H1 (cell line): Measurements from ENCODE around the gene DSG4. TPM values are rescaled to one million over a fixed set of nuclear protein-coding genes. Genes with fewer than 3 reads are reported as not detected.

ENCODE experiments used
- CBX8 ChIP-seq: fragments of 300-800, 300-1000 bp; sonication (generic); IDR thresholded peaks from 2 replicates; pipeline ENCODE4 v1.7.1; 2016; ENCODE audit warnings: low read depth, low read length, borderline replicate concordance
- CHD1 ChIP-seq: IDR thresholded peaks from 2 replicates; pipeline ENCODE4 v1.6.1; 2012; ENCODE audit warnings: low read depth, low read length, improper control_type of control experiment
- CHD7 ChIP-seq: fragments of 300-600 bp; sonication (generic); IDR thresholded peaks from 2 replicates; pipeline ENCODE4 v1.7.1; 2012; ENCODE audit warnings: low read length, moderate library complexity, mild to moderate bottlenecking, inconsistent platforms; ENCODE audit not compliant: insufficient replicate concordance
- KDM5A ChIP-seq: fragments of 200-600 bp; IDR thresholded peaks from 2 replicates; pipeline ENCODE4 v1.7.1; 2012; ENCODE audit warnings: mild to moderate bottlenecking, low read length, inconsistent platforms, mixed read lengths
- SP2 ChIP-seq: IDR thresholded peaks from 2 replicates; pipeline ENCODE4 v1.6.1; 2012; ENCODE audit warnings: mild to moderate bottlenecking, low read length, inconsistent platforms
- polyA plus RNA-seq, 7 experiments: library from polyadenylated mRNA; depleted of rRNA in 3 of 7; stranded (reverse) in 5 of 7; unstranded in 2 of 7; fragments of >200 nt in 5 of 7; fragments of 200-250 nt in 2 of 7; gene quantifications; 1 replicate in 5 of 7; 2 replicates in 1 of 7; 4 replicates in 1 of 7; pipeline versions ENCODE4 v1.2.1 to v1.2.3, GENCODE V29; 2011 to 2013; ENCODE audit warnings: missing spikeins in 2 of 7, mixed read lengths in 2 of 7
- total RNA-seq: library from RNA; stranded (reverse); fragmentation: NEBNext Ultra II Directional; extraction: Animal tissue kit (Norgen Biotek cat#: 25700); gene quantifications from 2 replicates; pipeline ENCODE4 v1.2.1, GENCODE V29; 2021

Gene DSG4
- total and polyA plus RNA-seq, 2 of the 8 experiments (the other 6 are each of a cell fraction or from before 2014, with no cell fraction given) = not detected

GRCh38 chr18:31401156-31402025, 24.8 kb downstream of the DSG4 start (continued):
- TF ChIP-seq CHD7 (no peak), CBX8 (no peak), KDM5A (no peak), CHD1 (no peak), SP2 (no peak)
